PC-9 (cell line): ENCODE measurements around the gene PLIN4.

Source experiments
- EZH2 ChIP-seq: fragments of 200-600 bp; sonication (generic); IDR thresholded peaks from 2 replicates; pipeline ENCODE4 v1.8.0; 2017; ENCODE audit warnings: antibody characterized with exemption, low read depth
- TF ChIP-seq, protein P1 (sequence below): fragments of 200-600 bp; sonication (generic); conservative IDR thresholded peaks from 2 replicates; pipeline ENCODE4 v1.6.1; 2017; ENCODE audit warnings: mixed run types, antibody characterized with exemption, mild to moderate bottlenecking, moderate library complexity

- TF ChIP-seq, protein P1, sequence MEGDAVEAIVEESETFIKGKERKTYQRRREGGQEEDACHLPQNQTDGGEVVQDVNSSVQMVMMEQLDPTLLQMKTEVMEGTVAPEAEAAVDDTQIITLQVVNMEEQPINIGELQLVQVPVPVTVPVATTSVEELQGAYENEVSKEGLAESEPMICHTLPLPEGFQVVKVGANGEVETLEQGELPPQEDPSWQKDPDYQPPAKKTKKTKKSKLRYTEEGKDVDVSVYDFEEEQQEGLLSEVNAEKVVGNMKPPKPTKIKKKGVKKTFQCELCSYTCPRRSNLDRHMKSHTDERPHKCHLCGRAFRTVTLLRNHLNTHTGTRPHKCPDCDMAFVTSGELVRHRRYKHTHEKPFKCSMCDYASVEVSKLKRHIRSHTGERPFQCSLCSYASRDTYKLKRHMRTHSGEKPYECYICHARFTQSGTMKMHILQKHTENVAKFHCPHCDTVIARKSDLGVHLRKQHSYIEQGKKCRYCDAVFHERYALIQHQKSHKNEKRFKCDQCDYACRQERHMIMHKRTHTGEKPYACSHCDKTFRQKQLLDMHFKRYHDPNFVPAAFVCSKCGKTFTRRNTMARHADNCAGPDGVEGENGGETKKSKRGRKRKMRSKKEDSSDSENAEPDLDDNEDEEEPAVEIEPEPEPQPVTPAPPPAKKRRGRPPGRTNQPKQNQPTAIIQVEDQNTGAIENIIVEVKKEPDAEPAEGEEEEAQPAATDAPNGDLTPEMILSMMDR, result no peak
- TF ChIP-seq EZH2, result no peak
Observed at GRCh38 chr19:4539693-4540581, 21.7 kb upstream of the PLIN4 start, which contains the start of gene LRG1.
